Measurements from ENCODE around the gene HCN2.

DNA sequence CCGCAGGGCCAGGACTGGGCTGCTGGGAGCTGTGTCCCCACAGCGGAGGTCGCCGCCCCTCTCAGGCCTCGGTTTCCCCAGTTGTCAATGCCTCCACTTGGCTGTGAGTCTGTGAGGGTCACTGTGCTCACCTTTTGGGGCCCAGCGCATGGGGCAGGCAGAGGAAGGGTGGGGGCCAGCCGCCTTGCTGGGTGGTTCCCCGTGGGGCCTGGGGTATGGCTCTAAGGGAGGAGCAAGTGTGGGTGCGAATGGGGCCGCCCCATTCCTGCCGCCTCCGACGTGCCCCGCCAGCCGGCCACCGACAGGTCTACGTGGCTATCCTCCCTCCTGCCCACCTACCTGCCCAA is 49.2 kb downstream of the HCN2 start:
- TF ChIP-seq POLR2A (IDR thresholded peaks at IDR 0.05; ENCODE audit: low read length) (no peak), GATA1 (IDR thresholded peaks at IDR 0.05; ENCODE audit: low read depth, low read length) (no peak)
